ENCODE measurements around the gene DEFB119. TPM values are rescaled to one million over a fixed set of nuclear protein-coding genes. Genes with fewer than 3 reads are reported as not detected.
"Not testable (repeated sequence)": the region's sequence is repeated elsewhere in the genome, so short reads cannot be mapped to it uniquely, and the experiment has no call there.

Gene DEFB119
- total and polyA plus RNA-seq, 2 experiments from 2014 or later: not detected

- no peak overlapping the region for H3K4me3 ChIP-seq
- Mint-ChIP-seq H3K9me3 (peaks cover 76% of the 10 kb centered on the region), H3K4me1 (no peaks in the 10 kb centered on the region), H3K36me3 (ENCODE audit: low read depth) (peaks cover 19% of the 10 kb centered on the region), H3K27me3 (ENCODE audit: insufficient read depth, low read depth, poor library complexity) (peaks cover 5% of the 10 kb centered on the region), H3K27ac (no peak overlapping the region), H3K4me3 (no peak overlapping the region)
- no peak for ATAC-seq
- no peaks in the 10 kb centered on the region for H4K20me1 ChIP-seq (replicated peaks; ENCODE audit: insufficient read depth)
- no peaks in the 10 kb centered on the region for H3K79me2 ChIP-seq (replicated peaks; ENCODE audit: insufficient read depth)
- H3K9me2 ChIP-seq (ENCODE audit: insufficient read depth): no peaks in the 10 kb centered on the region
- H3K27ac ChIP-seq (ENCODE audit: low read depth): no peak overlapping the region
- DNase-seq (ENCODE audit: low spot score): peak; percentile 21
- H3K27me3 ChIP-seq (ENCODE audit: insufficient read depth): no peaks in the 10 kb centered on the region
- H3F3A ChIP-seq (replicated peaks; ENCODE audit: low read depth): no peaks in the 10 kb centered on the region
- H3K36me3 ChIP-seq (ENCODE audit: insufficient read depth): no peaks in the 10 kb centered on the region
- H2AFZ ChIP-seq: no peak overlapping the region
- TF ChIP-seq ZNF114 (CRISPR knock-in tag; IDR thresholded peaks at IDR 0.05) (no peak), EZH2 (IDR thresholded peaks at IDR 0.05; ENCODE audit: low read depth, unreplicated experiment) (no peak), ZNF462 (CRISPR knock-in tag; IDR thresholded peaks at IDR 0.05) (no peak), POLR2AphosphoS5 (IDR thresholded peaks at IDR 0.05; ENCODE audit: low read depth) (no peak), ZNF331 (CRISPR knock-in tag; IDR thresholded peaks at IDR 0.05; ENCODE audit: low read depth) (no peak), CREB1 (CRISPR knock-in tag; IDR thresholded peaks at IDR 0.05; ENCODE audit: low read depth) (no peak), STAT1 (IDR thresholded peaks at IDR 0.05; ENCODE audit: unreplicated experiment) (no peak)
- H3K4me2 ChIP-seq: no peak overlapping the region
- H3K4me1 ChIP-seq (ENCODE audit: insufficient read depth): no peaks in the 10 kb centered on the region
Measured at GRCh38 chr20:31430568-31431115, 40.3 kb upstream of the DEFB119 start.

GRCh38 chr20:31427576-31427975, 37.2 kb upstream of the DEFB119 start:
- H3K4me2 ChIP-seq; H3K36me3 ChIP-seq (ENCODE audit: insufficient read depth); DNase-seq (ENCODE audit: low spot score); H3K4me1 ChIP-seq (ENCODE audit: insufficient read depth); H3K4me3 Mint-ChIP-seq; H3K4me1 Mint-ChIP-seq; H3K79me2 ChIP-seq (replicated peaks; ENCODE audit: insufficient read depth); H3K27ac Mint-ChIP-seq; H3K27me3 Mint-ChIP-seq (ENCODE audit: insufficient read depth, low read depth, poor library complexity); H3F3A ChIP-seq (replicated peaks; ENCODE audit: low read depth); H4K20me1 ChIP-seq (replicated peaks; ENCODE audit: insufficient read depth); H3K4me3 ChIP-seq; H3K27me3 ChIP-seq (ENCODE audit: insufficient read depth); H2AFZ ChIP-seq; ATAC-seq; H3K9me2 ChIP-seq (ENCODE audit: insufficient read depth); H3K27ac ChIP-seq (ENCODE audit: low read depth): not testable (repeated sequence)
- Mint-ChIP-seq H3K9me3 (peaks cover 77% of the 10 kb centered on the region), H3K36me3 (ENCODE audit: low read depth) (peaks cover 22% of the 10 kb centered on the region)

- not testable (repeated sequence) for H3K4me2 ChIP-seq; H2AFZ ChIP-seq; H3K27me3 ChIP-seq (ENCODE audit: insufficient read depth); H3K9me2 ChIP-seq (ENCODE audit: insufficient read depth); H3K4me1 ChIP-seq (ENCODE audit: insufficient read depth); H3K36me3 ChIP-seq (ENCODE audit: insufficient read depth); H3K27me3 Mint-ChIP-seq (ENCODE audit: insufficient read depth, low read depth, poor library complexity); H3K4me3 Mint-ChIP-seq; H3F3A ChIP-seq (replicated peaks; ENCODE audit: low read depth); H3K79me2 ChIP-seq (replicated peaks; ENCODE audit: insufficient read depth); H3K27ac ChIP-seq (ENCODE audit: low read depth); H3K4me1 Mint-ChIP-seq; ATAC-seq; H3K27ac Mint-ChIP-seq; H4K20me1 ChIP-seq (replicated peaks; ENCODE audit: insufficient read depth); H3K4me3 ChIP-seq; DNase-seq (ENCODE audit: low spot score)
- Mint-ChIP-seq H3K9me3 (peaks cover 76% of the 10 kb centered on the region), H3K36me3 (ENCODE audit: low read depth) (peaks cover 22% of the 10 kb centered on the region)
Measured at GRCh38 chr20:31426891-31427551, 36.6 kb upstream of the DEFB119 start.

Data from GM23338 (cell line).